GM23338 (cell line): ENCODE data around the gene TRIM68.

Experiments
- CTCF ChIP-seq, 2 experiments: fragments of 200-600 bp in 1 of 2; sonication (generic) in 1 of 2; conservative IDR thresholded peaks; 2 replicates each; pipeline versions ENCODE4 v1.5.1 to v1.6.1; 2016 to 2017; ENCODE audit warnings: antibody characterized with exemption in 2 of 2, low read depth in 2 of 2, mild to moderate bottlenecking in 2 of 2, moderate library complexity in 1 of 2
- EZH2 ChIP-seq: fragments of 200-600 bp; sonication (generic); IDR thresholded peaks from one replicate; pipeline ENCODE4 v1.8.0; 2017; ENCODE audit warnings: antibody characterized with exemption, mild to moderate bottlenecking, low read depth; ENCODE audit not compliant: unreplicated experiment
- EZH2phosphoT487 ChIP-seq: fragments of 200-600 bp; sonication (generic); IDR thresholded peaks from one replicate; pipeline ENCODE4 v1.8.1; 2018; ENCODE audit warnings: antibody characterized with exemption; ENCODE audit not compliant: unreplicated experiment
- POLR2AphosphoS5 ChIP-seq: IDR thresholded peaks from 2 replicates; pipeline ENCODE4 v1.6.1; 2016; ENCODE audit warnings: antibody characterized with exemption, low read depth

- TF ChIP-seq CTCF (conservative IDR thresholded peaks at IDR 0.05; ENCODE audit: low read depth in 2 of 2) (no peak), EZH2 (no peak), EZH2phosphoT487 (no peak), POLR2AphosphoS5 (no peak)
These were observed 26.6 kb downstream of the TRIM68 start, which contains the start of gene OR52I2 for GRCh38 chr11:4581443-4581842.
